GM10248 (cell line): ENCODE data around the gene POMT1.

ENCODE experiments used
- CTCF ChIA-PET: fragments of 300-600 bp; sonication (Branson Sonifier 250); formaldehyde crosslinking; extraction: SDS; loops from one replicate; lab custom pipeline; 2021; ENCODE audit warnings: antibody characterized with exemption; lab: Yijun Ruan, JAX
- POLR2A ChIA-PET: fragments of 350-650 bp; sonication (Branson Sonifier 250); formaldehyde crosslinking; extraction: SDS; loops from one replicate; lab custom pipeline; 2020; ENCODE audit warnings: antibody characterized with exemption; lab: Yijun Ruan, JAX
- DNase-seq: peaks from one replicate; pipeline ENCODE4 v3.0.0; 2012; ENCODE audit errors: extremely low spot score
- TF ChIP-seq, protein P1 (sequence below): IDR thresholded peaks from 2 replicates; pipeline ENCODE4 v1.5.1; 2012; ENCODE audit warnings: mild to moderate bottlenecking, low read depth; ENCODE audit errors: extremely low read depth, missing control alignments, control extremely low read depth

Gene POMT1

DNA sequence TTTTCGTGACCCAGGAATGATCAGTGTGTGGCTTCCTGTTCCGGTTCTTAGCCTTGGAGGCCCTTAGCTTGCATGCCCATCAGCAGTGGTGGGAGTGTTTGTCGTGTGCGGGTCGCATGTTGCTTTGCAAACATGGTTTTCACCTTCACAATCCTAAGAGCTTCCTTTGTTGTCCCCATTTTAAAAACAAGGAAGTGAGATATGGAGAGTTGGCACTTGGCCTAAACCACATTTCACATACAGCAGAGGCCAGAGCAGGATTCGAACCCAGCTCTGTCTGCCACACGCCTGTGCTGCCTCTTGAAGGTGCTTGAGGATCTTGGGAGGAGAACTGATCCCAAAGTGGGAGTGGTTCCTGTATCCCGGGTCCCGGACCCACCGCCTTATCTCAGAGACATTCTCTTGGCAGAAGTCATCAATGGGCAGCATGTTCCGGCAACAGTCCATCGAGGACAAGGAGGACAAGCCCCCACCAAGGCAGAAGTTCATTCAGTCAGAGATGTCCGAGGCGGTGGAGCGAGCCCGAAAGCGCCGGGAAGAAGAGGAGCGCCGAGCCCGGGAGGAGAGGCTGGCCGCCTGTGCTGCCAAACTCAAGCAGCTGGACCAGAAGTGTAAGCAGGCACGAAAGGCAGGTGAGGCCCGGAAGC lies 38.2 kb upstream of the POMT1 start:
- TF ChIP-seq, protein P1, sequence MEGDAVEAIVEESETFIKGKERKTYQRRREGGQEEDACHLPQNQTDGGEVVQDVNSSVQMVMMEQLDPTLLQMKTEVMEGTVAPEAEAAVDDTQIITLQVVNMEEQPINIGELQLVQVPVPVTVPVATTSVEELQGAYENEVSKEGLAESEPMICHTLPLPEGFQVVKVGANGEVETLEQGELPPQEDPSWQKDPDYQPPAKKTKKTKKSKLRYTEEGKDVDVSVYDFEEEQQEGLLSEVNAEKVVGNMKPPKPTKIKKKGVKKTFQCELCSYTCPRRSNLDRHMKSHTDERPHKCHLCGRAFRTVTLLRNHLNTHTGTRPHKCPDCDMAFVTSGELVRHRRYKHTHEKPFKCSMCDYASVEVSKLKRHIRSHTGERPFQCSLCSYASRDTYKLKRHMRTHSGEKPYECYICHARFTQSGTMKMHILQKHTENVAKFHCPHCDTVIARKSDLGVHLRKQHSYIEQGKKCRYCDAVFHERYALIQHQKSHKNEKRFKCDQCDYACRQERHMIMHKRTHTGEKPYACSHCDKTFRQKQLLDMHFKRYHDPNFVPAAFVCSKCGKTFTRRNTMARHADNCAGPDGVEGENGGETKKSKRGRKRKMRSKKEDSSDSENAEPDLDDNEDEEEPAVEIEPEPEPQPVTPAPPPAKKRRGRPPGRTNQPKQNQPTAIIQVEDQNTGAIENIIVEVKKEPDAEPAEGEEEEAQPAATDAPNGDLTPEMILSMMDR: no peak
- ChIA-PET POLR2A (no interaction called here), CTCF (interaction anchor here (2.2 kb wide), 1 partner anchor 11 kb away, joined by 6 read pairs; no protein-coding TSS in a partner anchor)
- no peak for DNase-seq

DNA sequence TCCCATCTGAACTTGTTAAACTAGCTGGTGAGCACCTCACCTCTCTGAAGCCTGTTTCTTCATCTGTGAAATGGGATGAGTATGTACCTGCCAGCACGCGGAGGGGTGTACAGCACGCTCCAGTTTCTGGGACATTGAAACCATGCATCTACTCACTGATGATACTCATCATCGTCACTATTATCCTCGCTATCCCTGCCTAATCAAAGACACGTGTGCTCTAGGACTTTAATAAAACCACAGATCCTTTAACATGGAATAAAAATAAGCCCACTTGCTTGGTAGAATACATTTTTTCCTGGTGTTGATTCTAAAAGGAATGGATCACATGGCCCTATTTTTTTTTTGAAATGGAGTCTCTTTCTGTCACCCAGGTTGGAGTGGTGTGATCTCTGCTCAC lies 37.3 kb upstream of the POMT1 start:
- CTCF ChIA-PET: interaction anchor here (2.2 kb wide), 1 partner anchor 10 kb away, joined by 6 read pairs; no protein-coding TSS in a partner anchor
- TF ChIP-seq, protein P1: no peak
- POLR2A ChIA-PET: no interaction called here
- DNase-seq: no peak

DNA sequence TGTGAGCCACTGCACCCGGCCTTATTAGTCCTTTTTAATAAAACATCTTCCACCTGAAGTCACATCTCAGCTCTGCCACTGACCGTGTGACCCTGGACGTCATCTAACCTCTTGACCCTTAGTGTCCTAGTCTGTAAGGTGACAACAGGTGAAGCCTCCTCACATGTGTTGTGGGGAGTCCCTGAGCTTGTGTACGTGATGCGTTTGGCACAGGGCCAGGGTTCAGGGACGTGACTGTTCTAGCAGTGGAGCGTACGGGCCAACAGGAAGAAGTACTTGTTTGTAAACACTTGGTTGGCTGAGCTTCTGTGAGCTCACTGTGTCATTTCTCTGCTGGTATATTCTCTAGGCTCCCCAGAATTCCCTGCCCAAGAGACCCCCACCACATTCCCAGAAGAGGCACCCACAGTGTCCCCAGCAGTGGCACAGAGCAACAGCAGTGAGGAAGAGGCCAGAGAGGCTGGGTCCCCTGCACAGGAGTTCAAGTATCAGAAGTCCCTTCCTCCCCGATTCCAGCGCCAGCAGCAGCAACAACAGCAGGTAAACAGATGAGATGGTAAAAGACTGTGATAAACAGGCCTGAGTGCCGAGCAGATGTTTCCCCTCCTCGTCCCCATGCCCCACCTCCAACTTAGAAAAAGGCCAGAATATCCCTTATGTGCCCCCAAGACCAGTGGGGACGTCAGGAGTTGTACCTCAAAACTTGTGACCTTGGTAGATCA lies 35.3 kb upstream of the POMT1 start:
- TF ChIP-seq, protein P1: no peak
- ChIA-PET CTCF (interaction anchor here (0.8 to 1.0 kb wide), 2 partner anchors 11 to 289 kb away, joined by 3 to 5 read pairs; no protein-coding TSS in a partner anchor), POLR2A (no interaction called here)
- DNase-seq: no peak

DNA sequence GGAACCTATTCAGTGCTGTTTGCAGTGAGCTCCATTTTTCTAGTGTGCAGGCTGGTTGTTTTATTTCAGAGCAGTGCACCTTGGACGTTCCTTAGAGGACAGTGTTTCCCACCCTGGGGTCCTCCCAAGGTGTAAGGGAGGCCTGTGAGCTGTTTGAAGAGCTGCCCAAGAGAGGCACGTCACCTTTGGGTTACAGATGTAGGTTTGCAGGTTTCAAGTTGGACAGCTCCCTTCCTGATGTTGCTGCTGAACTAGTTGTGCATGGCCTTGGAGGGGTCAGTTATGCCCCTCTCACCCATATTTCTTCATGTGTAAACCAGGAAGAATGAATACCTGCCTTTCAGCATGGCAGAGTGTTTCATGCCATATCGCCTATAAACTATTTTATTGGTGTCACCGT lies 34.7 kb upstream of the POMT1 start:
- ChIA-PET POLR2A (no interaction called here), CTCF (interaction anchor here (0.8 to 1.0 kb wide), 2 partner anchors 10 to 290 kb away, joined by 3 to 5 read pairs; no protein-coding TSS in a partner anchor)
- DNase-seq: no peak
- TF ChIP-seq, protein P1: no peak

DNA sequence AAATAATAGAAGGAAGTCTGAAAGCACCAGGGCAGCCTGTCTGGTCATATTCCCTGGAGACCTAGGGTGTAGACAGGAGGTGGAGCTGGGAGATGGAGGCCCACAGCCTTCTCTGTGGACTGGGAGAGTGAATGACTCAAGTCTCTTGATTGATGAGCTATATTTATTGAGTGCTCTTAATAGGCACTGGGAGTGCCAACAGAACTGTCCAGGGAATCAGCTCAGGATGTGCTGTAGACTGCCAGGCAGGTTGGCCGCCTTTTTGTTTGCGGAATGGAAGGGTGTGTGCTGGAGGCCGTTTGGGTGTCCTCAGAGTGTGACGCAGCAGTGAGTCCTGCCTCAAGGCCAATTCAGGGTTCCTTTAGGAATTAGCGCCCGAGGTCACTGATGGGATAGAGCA lies 33.4 kb upstream of the POMT1 start:
- ChIA-PET CTCF (interaction anchor here (1.2 to 1.9 kb wide), 4 partner anchors 9 to 119 kb away, joined by 4 to 5 read pairs (median 4); no protein-coding TSS in a partner anchor), POLR2A (no interaction called here)
- no peak for DNase-seq
- TF ChIP-seq, protein P1: no peak

DNA sequence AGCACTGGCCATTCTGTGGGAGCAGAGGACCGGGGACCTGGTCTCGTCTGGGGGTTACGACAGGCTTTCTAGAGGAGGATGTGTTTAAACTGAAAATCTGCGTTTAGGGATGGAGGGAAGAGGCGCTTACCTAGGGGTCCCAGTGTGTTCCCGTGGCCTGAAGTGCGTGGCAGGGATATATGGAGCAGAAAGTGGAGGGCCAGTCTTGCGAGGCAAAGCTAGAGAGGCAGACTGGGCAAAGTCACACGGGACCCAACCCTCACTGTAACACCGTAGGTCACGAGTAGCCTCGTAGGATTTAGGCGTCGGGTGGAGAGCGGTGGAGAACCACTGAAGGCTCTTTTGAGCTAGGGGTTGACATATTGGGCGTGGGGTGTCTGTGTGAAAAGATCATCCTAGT lies 32.8 kb upstream of the POMT1 start:
- no peak for DNase-seq
- CTCF ChIA-PET: interaction anchor here (1.2 to 1.9 kb wide), 4 partner anchors 8 to 120 kb away, joined by 4 to 5 read pairs (median 4); no protein-coding TSS in a partner anchor
- TF ChIP-seq, protein P1: no peak
- POLR2A ChIA-PET: no interaction called here
